Measurements from ENCODE around the gene EGLN2.
"Not testable (repeated sequence)": the region's sequence is repeated elsewhere in the genome, so short reads cannot be mapped to it uniquely, and the experiment has no call there.

Gene EGLN2

GRCh38 chr19:40802300-40803169 lies 3.5 kb downstream of the EGLN2 start:
- peak; percentile 53 to 68 for DNase-seq

- DNase-seq: no peak
Observed at GRCh38 chr19:40803170-40803856, 4.3 kb downstream of the EGLN2 start.

- DNase-seq: peak in 1 of 2 experiments; percentile 6
Observed at GRCh38 chr19:40803857-40804782, 5.1 kb downstream of the EGLN2 start.

GRCh38 chr19:40804783-40805242 lies 5.8 kb downstream of the EGLN2 start:
- no peak for DNase-seq

- DNase-seq: no peak
Observed at GRCh38 chr19:40805258-40805868, 6.4 kb downstream of the EGLN2 start.

- peak; percentile 65 to 70 for DNase-seq
Observed at GRCh38 chr19:40806423-40807146, 7.6 kb downstream of the EGLN2 start.

GRCh38 chr19:40807147-40808020 lies 8.4 kb downstream of the EGLN2 start:
- DNase-seq: no peak

GRCh38 chr19:40808021-40808325 lies 9.0 kb downstream of the EGLN2 start:
- no peak for DNase-seq

GRCh38 chr19:40808497-40808896 lies 9.5 kb downstream of the EGLN2 start:
- no peak for DNase-seq

- DNase-seq: no peak
Observed at GRCh38 chr19:40809358-40810086, 10.5 kb downstream of the EGLN2 start.

GRCh38 chr19:40810160-40810559 lies 11.2 kb downstream of the EGLN2 start:
- no peak for DNase-seq

GRCh38 chr19:40810649-40811408 lies 11.8 kb downstream of the EGLN2 start:
- DNase-seq: peak; percentile 41 to 55

- DNase-seq: peak in 1 of 2 experiments; percentile 14
Observed at GRCh38 chr19:40811478-40812341, 12.7 kb downstream of the EGLN2 start.

- DNase-seq: not testable (repeated sequence)
Observed at GRCh38 chr19:40812571-40812970, 13.6 kb downstream of the EGLN2 start.

- DNase-seq: no peak
Observed at GRCh38 chr19:40813182-40813581, 14.2 kb downstream of the EGLN2 start.

- DNase-seq: no peak
Observed at GRCh38 chr19:40815223-40815622, 16.2 kb downstream of the EGLN2 start.

GRCh38 chr19:40818480-40819399 lies 19.7 kb downstream of the EGLN2 start:
- DNase-seq: peak in 1 of 2 experiments; percentile 21

All from Kasumi-1 (cell line).